GM18867 (cell line): Measurements from ENCODE around the gene EXOC4.

Experiments
- ATAC-seq: cut with Tn5 transposase; IDR thresholded peaks from one replicate; pipeline ENCODE4 v1.9.1; 2021; ENCODE audit warnings: mild to moderate bottlenecking, moderate library complexity; ENCODE audit not compliant: unreplicated experiment

Gene EXOC4

DNA sequence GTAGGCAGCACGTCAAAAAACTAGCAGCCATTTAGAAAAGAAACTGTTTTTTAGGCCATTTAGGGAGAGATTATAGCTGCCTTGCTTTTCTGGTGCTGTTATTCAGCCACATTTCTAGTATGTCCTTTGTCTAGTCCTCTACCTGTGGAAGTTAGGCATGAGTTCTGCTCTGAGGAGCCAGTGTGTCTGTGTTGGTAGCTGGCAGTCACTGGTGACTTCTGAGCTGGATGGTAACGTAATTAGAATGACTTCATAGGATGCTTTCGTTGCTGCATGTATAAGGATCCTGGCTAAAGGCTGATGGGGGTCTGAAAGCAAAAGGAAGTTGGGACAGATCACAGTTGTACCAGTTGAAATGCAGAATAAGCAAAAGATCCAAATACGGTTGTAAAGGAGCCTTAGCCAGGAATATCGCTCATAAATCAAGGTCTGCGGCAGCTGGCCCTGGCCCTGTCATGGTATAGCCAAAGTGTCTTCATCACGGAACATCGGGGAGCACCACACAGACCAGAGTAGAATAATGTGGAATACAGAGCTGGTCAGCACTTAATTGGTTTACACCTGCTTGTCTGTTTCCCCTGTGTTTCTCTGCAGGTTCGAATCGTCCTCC, 226.7 kb downstream of the EXOC4 start:
- ATAC-seq: no peak

DNA sequence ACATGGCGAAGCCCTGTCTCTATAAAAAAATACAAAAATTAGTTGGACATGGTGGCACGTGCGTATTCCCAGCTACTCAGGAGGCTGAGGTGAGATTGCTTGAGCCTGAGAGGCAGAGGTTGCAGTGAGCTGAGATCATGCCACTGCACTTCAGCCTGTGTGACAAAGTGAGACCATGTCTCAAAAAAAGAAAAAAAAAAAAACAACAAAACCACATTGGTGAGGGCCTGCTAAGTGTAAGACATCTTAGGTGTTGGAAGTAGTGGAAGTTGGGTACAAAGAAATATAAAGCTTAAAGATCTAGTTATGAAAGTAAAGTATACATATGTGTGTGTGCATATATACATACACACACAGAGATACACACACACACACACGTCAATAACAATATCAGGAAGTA, 228.0 kb downstream of the EXOC4 start:
- ATAC-seq: no peak

DNA sequence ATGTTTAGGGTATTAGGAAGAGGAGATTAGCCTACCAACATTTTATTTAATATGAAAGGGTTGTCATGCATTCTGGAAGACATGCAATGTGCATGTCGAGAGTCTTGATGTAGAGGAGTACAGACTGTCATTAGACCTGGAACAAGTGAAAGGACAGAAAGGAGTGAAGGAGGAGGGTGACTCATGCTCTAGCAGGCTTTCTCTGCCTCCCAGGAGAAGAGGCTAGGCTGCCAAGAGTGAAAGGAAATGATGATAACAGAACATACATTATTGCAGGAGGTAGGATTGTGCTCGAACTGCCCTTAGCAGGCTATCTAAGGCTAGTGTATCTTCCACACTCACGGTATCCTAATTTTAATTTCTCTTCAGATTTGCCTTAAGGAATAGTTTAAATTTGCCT, 228.8 kb downstream of the EXOC4 start:
- no peak for ATAC-seq

DNA sequence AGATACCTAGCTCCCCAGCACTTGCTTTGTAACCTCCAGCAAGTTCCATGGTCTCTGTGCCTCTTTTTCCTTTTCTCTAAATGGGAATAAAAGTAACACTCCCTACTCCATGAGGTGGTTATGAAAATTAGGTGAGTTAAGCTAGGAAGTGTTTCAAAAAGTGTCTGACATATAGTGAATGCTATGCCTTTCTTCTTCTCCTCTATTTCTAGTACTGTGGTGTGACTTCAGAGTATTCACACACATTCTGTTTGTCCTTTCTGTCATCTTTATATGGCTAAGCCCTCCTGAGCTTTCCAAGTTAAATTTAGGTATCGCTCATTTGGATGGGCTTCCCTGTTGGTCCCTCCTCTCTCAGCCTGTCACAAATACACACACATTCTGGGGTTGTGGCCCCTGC, 229.7 kb downstream of the EXOC4 start:
- ATAC-seq: no peak

DNA sequence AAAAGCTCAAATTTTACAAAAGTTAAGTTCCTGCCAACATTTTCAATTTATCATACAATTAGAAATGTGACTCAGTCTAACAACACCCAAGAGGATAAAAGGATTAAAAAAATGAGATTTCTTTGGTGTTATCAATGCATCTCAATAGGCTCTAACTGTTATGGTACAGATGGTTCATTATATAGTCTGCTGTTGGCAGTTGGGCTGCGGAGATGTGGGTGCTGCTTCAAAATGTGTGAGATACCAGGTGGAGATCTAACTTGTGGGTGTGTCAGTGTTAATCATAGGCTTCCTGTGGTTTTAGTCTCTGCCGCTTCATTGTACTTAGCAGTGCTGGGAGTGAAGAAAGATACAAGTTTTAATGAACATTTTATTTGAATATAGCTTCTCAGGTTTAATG, 231.2 kb downstream of the EXOC4 start:
- ATAC-seq: no peak

DNA sequence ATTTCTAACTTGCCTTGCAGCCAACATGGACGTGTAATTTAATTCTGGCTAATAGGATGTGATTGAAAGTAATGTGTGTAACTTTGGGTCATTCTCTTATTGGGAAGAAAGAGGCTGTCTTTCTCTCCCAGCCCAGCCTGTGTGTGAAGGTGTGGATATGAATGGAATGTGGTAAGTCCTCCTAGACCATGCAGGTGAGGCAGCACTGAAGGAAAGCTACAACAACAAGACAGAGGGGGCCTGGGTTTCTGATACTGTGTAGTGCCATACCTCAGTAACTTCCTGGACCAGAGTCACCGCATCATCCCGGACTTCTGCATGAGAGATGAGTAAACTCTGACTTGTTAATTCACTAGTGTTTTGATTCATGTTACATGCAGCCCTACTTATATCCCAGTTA, 237.0 kb downstream of the EXOC4 start:
- no peak for ATAC-seq

DNA sequence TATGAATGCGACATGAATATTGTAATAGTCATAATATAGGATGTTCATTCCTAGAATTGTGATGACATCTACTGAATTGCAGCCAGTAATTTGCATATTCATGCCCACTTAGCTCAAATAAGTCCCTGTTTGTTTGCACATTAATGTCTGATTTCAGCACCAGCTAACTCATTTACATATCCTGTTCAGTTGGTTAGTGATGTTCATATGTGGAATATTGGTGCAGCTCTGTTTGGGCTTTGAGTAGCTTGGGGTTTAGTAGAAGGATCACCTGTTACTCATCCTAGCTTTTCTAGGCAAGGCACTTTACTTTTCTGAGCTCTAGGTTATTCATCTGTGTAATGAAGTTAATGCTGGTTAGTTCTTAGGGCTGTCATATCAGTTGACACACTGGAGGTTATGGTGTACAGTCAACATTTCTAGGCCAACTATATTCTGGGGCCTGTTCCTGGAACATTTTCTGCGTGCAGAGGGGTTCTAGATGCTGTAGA, 238.4 kb downstream of the EXOC4 start:
- no peak for ATAC-seq

DNA sequence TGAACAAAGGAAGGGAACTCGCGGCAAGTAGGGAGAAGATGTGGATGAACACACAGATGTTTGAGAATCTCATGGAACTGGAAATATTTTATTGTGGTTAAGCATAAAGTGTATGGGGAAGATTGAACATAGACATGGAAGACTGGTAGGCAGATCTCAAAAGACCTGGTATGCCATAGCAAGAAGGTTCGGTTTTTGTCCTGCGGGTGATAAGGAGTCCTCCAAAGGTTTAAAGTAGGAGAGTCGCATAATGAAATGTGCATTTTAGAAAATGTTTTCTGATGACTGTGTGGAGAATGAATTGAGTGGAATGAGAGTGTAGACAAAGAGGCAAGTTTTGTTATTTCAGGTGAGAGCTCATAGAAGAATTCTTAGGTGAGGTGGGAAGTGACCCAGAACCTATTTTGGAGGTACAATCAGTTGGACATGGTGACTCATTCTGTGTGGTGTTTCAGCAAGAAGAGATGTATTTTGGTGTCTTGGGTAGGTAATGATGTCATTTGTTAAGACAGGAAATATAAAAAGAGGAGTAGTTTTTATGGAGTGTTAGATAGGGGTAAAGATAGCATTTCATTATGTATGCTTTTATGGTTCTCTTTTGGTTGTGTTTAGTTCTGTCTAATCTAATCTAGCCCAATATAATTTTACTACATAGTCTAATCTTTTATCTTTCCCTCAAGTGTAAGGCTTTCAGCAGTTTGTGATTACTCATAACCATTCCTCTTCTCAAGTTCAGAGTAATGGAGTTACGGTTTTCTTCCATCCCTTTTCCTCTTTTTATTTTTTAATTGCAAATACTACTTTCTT, 239.2 kb downstream of the EXOC4 start:
- ATAC-seq: no peak

DNA sequence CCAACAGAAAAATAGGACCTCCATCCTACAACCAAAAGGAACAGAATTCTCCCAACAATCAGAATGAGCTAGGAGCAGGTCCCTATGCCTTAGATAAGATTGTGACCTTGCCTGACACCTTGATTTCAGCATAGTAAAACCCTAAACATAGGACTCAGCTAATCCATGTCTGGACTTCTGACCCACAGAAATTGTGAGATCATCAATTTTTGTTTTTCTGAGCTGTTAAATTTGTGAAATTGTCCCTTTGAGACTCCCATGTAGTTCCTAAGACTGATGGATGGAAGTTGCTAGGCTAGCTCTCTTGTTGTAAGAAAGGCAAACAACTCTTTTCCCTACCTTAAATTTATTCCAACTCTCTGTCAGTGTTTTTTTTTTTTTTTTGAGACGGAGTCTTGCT, 244.2 kb downstream of the EXOC4 start:
- ATAC-seq: no peak

DNA sequence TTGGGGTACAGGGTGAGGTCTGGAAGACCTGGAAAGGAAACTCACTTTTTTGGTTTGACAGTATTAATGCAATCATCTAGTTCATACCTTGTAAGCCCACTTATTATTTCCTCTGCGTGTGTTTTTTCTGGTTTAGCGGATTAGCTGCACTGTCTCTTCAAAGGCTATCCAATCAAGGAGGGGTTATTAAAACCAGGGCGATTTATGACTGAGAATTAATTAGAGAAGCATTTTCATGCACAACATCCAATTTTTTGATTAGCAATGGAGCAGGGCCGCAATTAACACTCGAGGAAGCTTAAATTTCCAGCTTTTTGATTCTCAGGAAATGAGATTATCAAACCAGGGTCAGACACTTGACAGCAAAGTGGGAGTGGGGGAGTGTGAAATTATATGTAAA, 248.9 kb downstream of the EXOC4 start:
- no peak for ATAC-seq

DNA sequence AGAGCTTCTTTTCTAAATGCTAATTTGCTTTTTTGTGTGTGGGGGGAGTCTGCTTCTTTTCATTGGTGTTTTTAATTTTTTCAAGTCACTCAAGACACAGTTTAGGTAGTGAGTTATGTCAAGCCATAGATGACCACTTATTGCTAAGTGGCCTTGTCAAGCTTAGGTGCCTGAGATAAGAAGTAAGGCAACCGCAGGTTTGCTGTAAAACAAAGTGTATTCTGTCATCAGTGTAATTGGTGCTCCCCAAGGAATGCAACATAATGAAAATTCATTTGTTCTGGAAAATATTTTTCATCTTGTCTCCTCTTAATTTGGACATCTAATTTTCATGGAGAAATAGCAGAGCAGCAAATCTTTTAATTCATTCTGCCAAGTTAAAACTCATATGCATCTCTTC, 249.6 kb downstream of the EXOC4 start:
- no peak for ATAC-seq

DNA sequence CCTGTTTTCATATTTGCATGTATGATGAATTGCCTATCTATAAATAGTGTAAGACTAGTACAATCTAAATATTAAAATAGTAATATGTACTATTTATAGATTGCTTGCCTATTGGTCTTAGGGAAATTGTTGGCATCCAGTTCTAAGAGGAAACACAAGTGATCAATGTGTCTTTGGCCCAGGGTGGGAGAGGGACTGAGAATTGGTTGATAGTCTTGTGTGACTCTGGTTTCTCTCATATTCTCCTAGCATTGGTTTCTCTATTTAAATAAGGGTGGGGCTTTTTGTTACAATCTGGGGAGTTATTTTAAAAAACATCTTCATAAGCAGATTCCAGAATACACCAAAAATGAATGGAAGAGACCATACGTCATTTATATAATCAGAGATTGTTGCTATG, 250.1 kb downstream of the EXOC4 start:
- ATAC-seq: no peak

DNA sequence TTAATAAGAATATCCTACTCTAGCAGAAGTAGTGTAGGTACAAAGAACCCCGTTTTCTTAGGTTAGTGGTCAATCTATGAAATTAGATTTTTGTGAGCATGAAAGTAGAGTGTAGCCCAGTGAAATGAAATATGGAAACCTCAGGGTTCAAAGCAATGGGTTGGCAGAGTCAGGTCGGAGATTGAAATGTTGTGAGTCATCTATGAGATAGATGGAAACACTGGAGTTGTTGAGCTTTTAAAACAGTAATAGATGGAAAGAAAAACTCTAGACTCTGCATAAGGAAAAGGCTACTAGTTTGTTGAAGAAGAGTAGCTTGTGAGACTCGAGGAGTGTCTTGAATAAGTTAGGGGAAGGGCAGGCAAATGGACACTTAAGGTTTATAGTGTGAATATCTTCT, 251.9 kb downstream of the EXOC4 start:
- no peak for ATAC-seq

DNA sequence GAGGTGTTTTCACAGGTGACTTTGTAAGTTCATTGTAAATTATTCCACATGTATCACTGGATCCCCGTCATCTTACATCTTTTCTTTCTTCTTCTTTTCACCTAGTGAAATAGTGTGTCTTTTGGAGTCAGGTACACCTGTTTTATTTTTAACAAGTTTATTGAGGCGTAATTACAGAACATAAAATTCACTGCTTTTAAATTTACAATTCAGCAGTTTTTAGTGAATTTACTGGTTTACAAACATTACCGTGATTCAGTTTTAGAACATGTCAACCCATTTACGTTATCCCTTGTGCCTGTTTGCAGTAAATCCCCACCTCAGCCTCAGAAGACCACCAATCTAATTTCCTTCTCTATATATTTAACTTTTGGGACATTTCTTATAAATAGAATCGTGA, 256.9 kb downstream of the EXOC4 start:
- no peak for ATAC-seq

DNA sequence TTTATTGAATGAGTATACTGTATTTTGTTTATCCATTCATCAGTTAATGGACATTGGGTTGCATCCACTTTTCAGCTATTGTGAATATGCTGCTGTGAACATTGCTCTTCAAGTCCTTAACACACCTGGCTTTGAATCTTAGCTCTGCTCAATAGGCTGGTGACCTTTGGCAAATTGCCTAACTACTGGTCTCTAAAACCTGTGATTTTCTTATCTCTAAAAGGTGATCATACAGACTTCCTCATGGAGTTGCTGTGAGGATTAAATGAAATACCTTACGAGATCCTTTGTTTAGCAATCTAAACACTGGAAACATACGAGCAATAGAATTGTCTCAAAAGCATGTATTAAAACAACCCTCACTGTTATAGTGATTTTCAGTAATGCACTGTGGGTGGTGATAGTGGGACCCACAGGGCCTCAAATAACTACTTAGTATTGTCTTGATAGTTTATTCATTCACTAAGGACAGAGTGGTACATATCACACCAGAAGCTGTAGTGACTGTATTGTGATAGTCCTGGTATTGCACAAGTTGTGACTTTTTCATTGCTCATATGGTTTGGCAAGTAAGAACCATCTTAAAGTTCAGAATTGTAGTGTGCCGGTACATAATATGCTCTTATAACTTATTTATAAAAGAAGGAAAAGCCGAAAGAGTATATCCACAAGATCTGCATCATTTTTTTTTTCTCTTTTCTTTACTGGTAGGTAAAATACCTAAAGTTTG, 257.6 kb downstream of the EXOC4 start:
- no peak for ATAC-seq

DNA sequence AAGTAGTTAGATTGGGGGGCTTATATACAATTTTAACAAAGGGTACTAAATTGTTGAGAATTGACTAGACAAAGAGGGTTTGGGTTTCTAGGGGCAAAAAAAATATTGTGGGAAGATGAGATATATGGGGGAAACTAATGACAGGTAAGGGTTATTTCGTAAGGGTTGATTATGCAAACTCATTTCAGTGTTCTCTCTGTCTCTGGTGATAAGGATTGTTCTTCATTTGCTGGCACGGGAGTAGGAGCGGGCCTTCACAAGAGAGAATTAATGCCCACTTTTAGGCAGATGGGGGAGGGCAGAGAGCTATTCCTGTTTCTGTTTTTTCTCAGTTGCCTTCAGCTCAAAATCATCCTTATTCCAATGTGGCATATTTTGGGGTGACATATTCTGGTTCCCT, 258.4 kb downstream of the EXOC4 start:
- ATAC-seq: no peak

DNA sequence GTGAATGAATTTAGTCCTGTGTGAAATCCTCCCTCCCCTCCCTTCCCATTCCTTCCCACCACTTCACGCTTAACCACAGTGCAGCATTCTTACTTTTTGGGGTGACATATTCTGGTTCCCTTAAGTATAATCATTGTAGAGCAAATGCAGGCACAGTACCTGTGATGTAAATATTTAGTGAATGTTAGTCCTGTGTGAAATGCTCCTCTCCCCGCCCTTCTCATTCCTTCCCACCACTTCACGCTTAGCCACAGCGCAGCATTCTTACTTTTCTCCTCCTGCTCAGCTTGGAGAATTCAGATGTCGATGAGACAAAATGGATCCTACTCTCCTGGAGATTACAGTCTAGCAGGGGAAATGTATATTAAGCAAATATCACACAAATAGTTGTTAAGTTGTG, 258.8 kb downstream of the EXOC4 start:
- ATAC-seq: no peak

DNA sequence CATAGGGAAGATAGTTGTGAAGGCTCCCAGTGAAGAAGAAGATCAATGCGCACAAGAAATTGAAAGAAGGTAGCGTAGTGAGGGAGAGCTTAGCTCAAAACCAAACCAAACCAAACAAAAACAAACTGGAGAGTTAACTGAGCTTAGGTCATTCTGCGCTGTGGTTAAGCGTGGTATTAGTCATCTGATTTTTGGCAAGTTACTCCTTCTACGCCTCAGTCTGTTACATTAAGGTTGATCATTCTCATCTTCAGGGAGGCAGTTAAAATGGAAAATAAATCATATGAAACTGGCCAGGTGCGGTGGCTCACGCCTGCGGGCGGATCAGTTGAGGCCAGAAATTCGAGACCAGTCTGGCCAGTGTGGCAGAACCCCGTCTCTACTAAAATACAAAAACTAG, 259.7 kb downstream of the EXOC4 start:
- ATAC-seq: peak; percentile 86

DNA sequence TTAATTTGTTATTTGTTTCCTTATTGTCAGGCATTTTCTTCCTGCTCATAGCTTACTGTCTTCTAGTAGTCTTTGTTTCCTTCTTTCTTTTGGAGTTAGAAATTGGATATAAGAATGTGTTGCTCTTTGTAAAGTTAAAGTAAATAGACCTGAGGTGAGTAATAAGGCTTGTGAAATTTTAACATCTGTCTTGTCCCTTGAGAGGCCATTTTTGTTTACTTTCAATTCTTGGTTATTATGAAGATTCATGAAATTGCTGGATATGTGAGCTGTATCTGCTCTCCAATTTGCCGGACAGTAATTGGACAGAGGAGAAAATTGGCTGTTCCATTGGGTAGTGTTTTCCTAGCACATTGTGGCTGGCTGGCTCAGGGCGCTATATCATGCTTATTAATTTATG, 260.7 kb downstream of the EXOC4 start:
- ATAC-seq: no peak

DNA sequence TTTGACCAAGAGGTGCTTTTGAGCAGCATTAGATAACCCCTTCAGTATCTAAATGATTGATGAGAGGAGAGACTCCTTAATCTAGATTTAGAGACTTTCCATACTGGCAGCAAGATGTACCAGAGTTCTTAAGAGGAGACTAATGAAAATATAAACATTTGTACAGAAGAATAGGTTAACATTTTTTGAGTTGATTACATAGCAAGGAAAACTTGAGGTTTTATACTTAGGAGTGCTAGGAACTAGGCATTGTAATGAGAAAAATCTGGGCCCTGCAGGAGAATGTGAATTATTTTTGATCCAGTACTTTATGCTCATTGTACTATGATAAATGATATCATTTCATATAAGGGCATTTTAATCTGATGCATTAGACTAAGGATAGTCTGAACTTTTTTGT, 261.7 kb downstream of the EXOC4 start:
- ATAC-seq: no peak

DNA sequence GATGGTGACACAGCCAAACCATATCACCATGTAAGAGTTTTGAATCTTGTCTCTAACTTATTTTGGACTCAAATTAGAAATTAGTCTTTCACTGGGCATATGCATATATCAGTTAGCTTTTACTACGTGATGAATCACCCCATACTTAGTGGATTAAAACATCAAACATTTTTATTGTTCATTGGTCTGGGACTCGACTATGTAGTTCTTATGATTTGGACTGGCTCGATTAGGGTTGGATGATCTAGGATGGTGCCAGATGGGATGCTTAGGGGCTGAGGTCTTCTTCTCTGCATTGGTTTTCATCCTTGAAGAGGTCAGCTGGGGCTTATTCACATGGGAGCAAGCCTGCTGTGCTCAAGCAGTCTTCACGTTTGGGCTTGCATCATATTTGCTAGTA, 264.9 kb downstream of the EXOC4 start:
- ATAC-seq: no peak

DNA sequence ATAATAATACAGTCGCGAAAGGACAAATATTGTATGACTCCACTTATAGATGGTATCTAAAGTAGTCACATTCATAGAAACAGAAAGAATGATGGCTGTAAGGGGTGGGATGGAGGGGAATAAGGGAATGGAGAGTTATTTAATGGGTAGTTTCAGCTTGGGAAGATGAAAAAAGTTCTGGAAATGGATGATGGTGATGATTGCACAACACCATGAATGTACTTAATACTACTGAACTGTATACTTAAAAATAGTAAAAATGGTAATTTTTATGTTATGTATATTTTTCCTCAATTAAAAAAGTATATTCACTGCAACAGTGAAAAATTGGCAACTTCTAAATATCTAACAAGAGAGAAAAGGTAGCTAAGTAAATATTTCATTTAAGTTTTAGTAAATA, 265.8 kb downstream of the EXOC4 start:
- no peak for ATAC-seq
